Endothelial cell of umbilical vein (primary cell): ENCODE results near the gene OSBPL9.

Experiments used
- CTCF ChIP-seq, 2 donors: IDR thresholded peaks; 1 replicate in 1 of 2; 2 replicates in 1 of 2; pipeline ENCODE4 v1.5.1; 2011; ENCODE audit warnings: low read length in 2 of 2, mild to moderate bottlenecking in 2 of 2, moderate library complexity in 2 of 2, control low read depth in 1 of 2, inconsistent platforms in 1 of 2, low read depth in 1 of 2; ENCODE audit not compliant: insufficient read depth in 1 of 2; ENCODE audit errors: extremely low read depth in 1 of 2
- EZH2 ChIP-seq: IDR thresholded peaks from 2 replicates; pipeline ENCODE4 v1.6.1; 2012; ENCODE audit warnings: borderline replicate concordance, low read depth, mild to moderate bottlenecking, moderate library complexity, low read length, inconsistent platforms; ENCODE audit not compliant: severe bottlenecking
- FOS ChIP-seq: IDR thresholded peaks from 2 replicates; pipeline ENCODE4 v1.6.1; 2011; ENCODE audit warnings: mild to moderate bottlenecking, low read length, moderate library complexity, borderline replicate concordance; ENCODE audit not compliant: insufficient read depth
- GATA2 ChIP-seq: IDR thresholded peaks from 2 replicates; pipeline ENCODE4 v1.7.0; 2011; ENCODE audit warnings: low read depth, mild to moderate bottlenecking, moderate library complexity, mixed read lengths, low read length; ENCODE audit not compliant: insufficient read length, insufficient read depth
- JUN ChIP-seq: IDR thresholded peaks from 2 replicates; pipeline ENCODE4 v1.6.1; 2011; ENCODE audit warnings: borderline replicate concordance, low read depth; ENCODE audit not compliant: insufficient read length, insufficient read depth
- MAX ChIP-seq: IDR thresholded peaks from 2 replicates; pipeline ENCODE4 v1.6.1; 2011; ENCODE audit not compliant: insufficient read depth, insufficient read length
- MYC ChIP-seq: IDR thresholded peaks from one replicate; pipeline ENCODE4 v1.6.1; 2011; ENCODE audit warnings: mild to moderate bottlenecking, low read depth, low read length
- POLR2A ChIP-seq: IDR thresholded peaks from 2 replicates; pipeline ENCODE4 v1.6.1; 2012; ENCODE audit warnings: low read depth, mild to moderate bottlenecking, control low read depth, low read length
- POLR2AphosphoS5 ChIP-seq: IDR thresholded peaks from 2 replicates; pipeline ENCODE4 v1.6.1; 2012; ENCODE audit warnings: low read depth, mild to moderate bottlenecking, control low read depth, low read length, moderate library complexity; ENCODE audit not compliant: insufficient read depth

GRCh38 chr1:51689075-51689440 lies 72.2 kb downstream of the OSBPL9 start:
- TF ChIP-seq CTCF (IDR thresholded peaks at IDR 0.05; ENCODE audit: extremely low read depth in 1 of 2, insufficient read depth in 1 of 2, low read depth in 1 of 2, low read length in 2 of 2) (no peak), POLR2AphosphoS5 (no peak), EZH2 (no peak), MAX (no peak), POLR2A (no peak), JUN (no peak), MYC (no peak), FOS (no peak), GATA2 (no peak)
